Ecto neural progenitor cell (in vitro differentiated cells): ENCODE data around the gene BZW2.
"Not testable (repeated sequence)": the region's sequence is repeated elsewhere in the genome, so short reads cannot be mapped to it uniquely, and the experiment has no call there.

Experiments used
- DNase-seq: peaks from one replicate; pipeline ENCODE4 v3.0.0-alpha.2; 2018; ENCODE audit warnings: low spot score

BZW2 gene

GRCh38 chr7:16646472-16647072 is 591 bp downstream of the BZW2 start:
- no peak for DNase-seq

- no peak for DNase-seq
These were observed 1.5 kb downstream of the BZW2 start for GRCh38 chr7:16647435-16647960.

- no peak for DNase-seq
These were observed 2.6 kb downstream of the BZW2 start for GRCh38 chr7:16648551-16648950.

GRCh38 chr7:16649196-16649595 is 3.2 kb downstream of the BZW2 start:
- no peak for DNase-seq

GRCh38 chr7:16650266-16650665 is 4.3 kb downstream of the BZW2 start:
- DNase-seq: no peak

GRCh38 chr7:16651396-16652239 is 5.6 kb downstream of the BZW2 start:
- no peak for DNase-seq

GRCh38 chr7:16652240-16652583 is 6.2 kb downstream of the BZW2 start:
- no peak for DNase-seq

GRCh38 chr7:16652888-16653287 is 6.9 kb downstream of the BZW2 start:
- no peak for DNase-seq

GRCh38 chr7:16655394-16655793 is 9.4 kb downstream of the BZW2 start:
- no peak for DNase-seq

- no peak for DNase-seq
These were observed 10.2 kb downstream of the BZW2 start for GRCh38 chr7:16656141-16656540.

- DNase-seq: no peak
These were observed 11.8 kb downstream of the BZW2 start for GRCh38 chr7:16657656-16658279.

GRCh38 chr7:16659854-16660497 is 14.0 kb downstream of the BZW2 start:
- not testable (repeated sequence) for DNase-seq

- no peak for DNase-seq
These were observed 14.9 kb downstream of the BZW2 start for GRCh38 chr7:16660702-16661464.

GRCh38 chr7:16661924-16662323 is 15.9 kb downstream of the BZW2 start:
- no peak for DNase-seq

GRCh38 chr7:16667355-16667754 is 21.4 kb downstream of the BZW2 start:
- no peak for DNase-seq

GRCh38 chr7:16668049-16668858 is 22.3 kb downstream of the BZW2 start:
- no peak for DNase-seq

- DNase-seq: no peak
These were observed 23.0 kb downstream of the BZW2 start for GRCh38 chr7:16668978-16669377.

- no peak for DNase-seq
These were observed 23.6 kb downstream of the BZW2 start for GRCh38 chr7:16669581-16669980.

GRCh38 chr7:16670021-16670420 is 24.0 kb downstream of the BZW2 start:
- DNase-seq: no peak

GRCh38 chr7:16670731-16671344 is 24.9 kb downstream of the BZW2 start:
- DNase-seq: no peak

- no peak for DNase-seq
These were observed 25.8 kb downstream of the BZW2 start for GRCh38 chr7:16671811-16672210.
